Astrocyte (in vitro differentiated cells and primary cell): ENCODE results near the gene CLIP3. TPM values are rescaled to one million over a fixed set of nuclear protein-coding genes. Genes with fewer than 3 reads are reported as not detected.

Experiments
- DNase-seq: peaks from one replicate; pipeline ENCODE4 v3.0.0-alpha.2; 2010; ENCODE audit warnings: low read depth
- FAIRE-seq: peaks from 2 replicates; lab custom pipeline; 2011; peaks lifted over from hg19 to GRCh38; lab: Jason Lieb, UNC
- H2AFZ ChIP-seq: 2 replicates; pipeline ENCODE4 v1.6.0; 2012; ENCODE audit warnings: low read depth, low read length, inconsistent platforms
- H3K27ac ChIP-seq: 2 replicates; pipeline ENCODE4 v1.5.1; 2011; ENCODE audit warnings: low read depth, low read length, inconsistent platforms
- H3K27me3 ChIP-seq: 2 replicates; pipeline ENCODE4 v1.6.0; 2011; ENCODE audit warnings: low read length, inconsistent platforms; ENCODE audit not compliant: insufficient read depth
- H3K36me3 ChIP-seq: 2 replicates; pipeline ENCODE4 v1.5.1; 2011; ENCODE audit warnings: low read length, inconsistent platforms; ENCODE audit not compliant: insufficient read depth
- H3K4me1 ChIP-seq: 2 replicates; pipeline ENCODE4 v1.5.1; 2011; ENCODE audit warnings: low read length, inconsistent platforms; ENCODE audit not compliant: insufficient read depth
- H3K4me2 ChIP-seq: 2 replicates; pipeline ENCODE4 v1.6.0; 2012; ENCODE audit warnings: low read length, inconsistent platforms
- H3K4me3 ChIP-seq: 2 replicates; pipeline ENCODE4 v1.5.1; 2011; ENCODE audit warnings: low read depth, mild to moderate bottlenecking, low read length, inconsistent platforms; ENCODE audit not compliant: insufficient read depth
- H3K79me2 ChIP-seq: 2 replicates; pipeline ENCODE4 v1.6.0; 2012; ENCODE audit warnings: mild to moderate bottlenecking, low read length, inconsistent platforms; ENCODE audit not compliant: insufficient read depth
- H3K9ac ChIP-seq: 2 replicates; pipeline ENCODE4 v1.6.0; 2012; ENCODE audit warnings: mild to moderate bottlenecking, low read length, inconsistent platforms
- H3K9me3 ChIP-seq: 2 replicates; pipeline ENCODE4 v1.5.1; 2012; ENCODE audit warnings: low read depth, mild to moderate bottlenecking, low read length, inconsistent platforms; ENCODE audit not compliant: insufficient read depth
- H4K20me1 ChIP-seq: 2 replicates; pipeline ENCODE4 v1.6.0; 2012; ENCODE audit warnings: low read length, inconsistent platforms; ENCODE audit not compliant: insufficient read depth
- H3K27ac Mint-ChIP-seq: one replicate; pipeline ENCODE4 v1.8.0; 2021; ENCODE audit warnings: mild to moderate bottlenecking, mixed read lengths; ENCODE audit not compliant: unreplicated experiment
- H3K27me3 Mint-ChIP-seq: one replicate; pipeline ENCODE4 v1.8.0; 2021; ENCODE audit warnings: low read depth, mixed read lengths; ENCODE audit not compliant: unreplicated experiment
- H3K36me3 Mint-ChIP-seq: one replicate; pipeline ENCODE4 v1.8.0; 2021; ENCODE audit warnings: low read depth, mixed read lengths; ENCODE audit not compliant: unreplicated experiment
- H3K4me1 Mint-ChIP-seq: one replicate; pipeline ENCODE4 v1.8.0; 2021; ENCODE audit warnings: low read depth, mixed read lengths; ENCODE audit not compliant: unreplicated experiment
- H3K4me3 Mint-ChIP-seq: one replicate; pipeline ENCODE4 v1.8.0; 2021; ENCODE audit warnings: mild to moderate bottlenecking, moderate library complexity, mixed read lengths; ENCODE audit not compliant: unreplicated experiment
- H3K9me3 Mint-ChIP-seq: one replicate; pipeline ENCODE4 v1.8.0; 2021; ENCODE audit warnings: mild to moderate bottlenecking, mixed read lengths; ENCODE audit not compliant: unreplicated experiment
- EZH2 ChIP-seq: IDR thresholded peaks from 2 replicates; pipeline ENCODE4 v1.6.1; 2012; ENCODE audit warnings: mild to moderate bottlenecking, low read length, inconsistent platforms; ENCODE audit not compliant: insufficient read depth
- total RNA-seq: library from RNA; stranded (reverse); gene quantifications from 2 replicates; pipeline ENCODE4 v1.2.1, GENCODE V29; 2021
- TF ChIP-seq, protein P1 (sequence below): IDR thresholded peaks from 2 replicates; pipeline ENCODE4 v1.5.1; 2011; ENCODE audit warnings: low read depth, mild to moderate bottlenecking, inconsistent platforms, low read length, moderate library complexity; ENCODE audit not compliant: insufficient read depth

Gene CLIP3
- total RNA-seq, 1 donor from 2014 or later = 57.4 TPM

DNA sequence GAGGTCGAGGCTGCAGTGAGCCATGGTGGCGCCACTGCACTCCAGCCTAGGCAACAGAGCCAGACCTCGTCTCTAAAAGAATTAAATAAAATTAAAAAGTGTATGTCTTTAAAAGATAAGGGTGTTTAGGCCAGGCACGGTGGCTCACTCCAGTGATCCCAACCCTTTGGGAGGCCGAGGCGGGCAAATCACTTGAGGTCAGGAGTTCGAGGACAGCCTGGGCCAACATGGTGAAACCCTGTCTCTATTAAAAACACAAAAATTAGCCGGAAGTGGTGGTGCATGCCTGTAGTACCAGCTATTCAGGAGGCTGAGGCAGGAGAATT, 45.1 kb downstream of the CLIP3 start:
- Histone ChIP-seq H3K36me3 (no peaks in the 10 kb centered on the region), H2AFZ (no peak overlapping the region), H3K27me3 (peaks cover 12% of the 10 kb centered on the region), H3K4me2 (no peak overlapping the region), H3K27ac (no peak overlapping the region), H3K79me2 (no peaks in the 10 kb centered on the region), H3K4me1 (no peaks in the 10 kb centered on the region), H3K9me3 (no peaks in the 10 kb centered on the region), H3K4me3 (no peak overlapping the region), H3K9ac (no peak overlapping the region), H4K20me1 (no peaks in the 10 kb centered on the region)
- Mint-ChIP-seq H3K27me3 (peaks cover 56% of the 10 kb centered on the region), H3K4me1 (no peaks in the 10 kb centered on the region), H3K36me3 (peaks cover 4% of the 10 kb centered on the region), H3K27ac (no peak overlapping the region), H3K4me3 (peak overlapping the region; percentile 57), H3K9me3 (peaks cover 9% of the 10 kb centered on the region)
- no peak for DNase-seq
- no peak for FAIRE-seq
- no peak for TF ChIP-seq EZH2
- TF ChIP-seq, protein P1, sequence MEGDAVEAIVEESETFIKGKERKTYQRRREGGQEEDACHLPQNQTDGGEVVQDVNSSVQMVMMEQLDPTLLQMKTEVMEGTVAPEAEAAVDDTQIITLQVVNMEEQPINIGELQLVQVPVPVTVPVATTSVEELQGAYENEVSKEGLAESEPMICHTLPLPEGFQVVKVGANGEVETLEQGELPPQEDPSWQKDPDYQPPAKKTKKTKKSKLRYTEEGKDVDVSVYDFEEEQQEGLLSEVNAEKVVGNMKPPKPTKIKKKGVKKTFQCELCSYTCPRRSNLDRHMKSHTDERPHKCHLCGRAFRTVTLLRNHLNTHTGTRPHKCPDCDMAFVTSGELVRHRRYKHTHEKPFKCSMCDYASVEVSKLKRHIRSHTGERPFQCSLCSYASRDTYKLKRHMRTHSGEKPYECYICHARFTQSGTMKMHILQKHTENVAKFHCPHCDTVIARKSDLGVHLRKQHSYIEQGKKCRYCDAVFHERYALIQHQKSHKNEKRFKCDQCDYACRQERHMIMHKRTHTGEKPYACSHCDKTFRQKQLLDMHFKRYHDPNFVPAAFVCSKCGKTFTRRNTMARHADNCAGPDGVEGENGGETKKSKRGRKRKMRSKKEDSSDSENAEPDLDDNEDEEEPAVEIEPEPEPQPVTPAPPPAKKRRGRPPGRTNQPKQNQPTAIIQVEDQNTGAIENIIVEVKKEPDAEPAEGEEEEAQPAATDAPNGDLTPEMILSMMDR = no peak

DNA sequence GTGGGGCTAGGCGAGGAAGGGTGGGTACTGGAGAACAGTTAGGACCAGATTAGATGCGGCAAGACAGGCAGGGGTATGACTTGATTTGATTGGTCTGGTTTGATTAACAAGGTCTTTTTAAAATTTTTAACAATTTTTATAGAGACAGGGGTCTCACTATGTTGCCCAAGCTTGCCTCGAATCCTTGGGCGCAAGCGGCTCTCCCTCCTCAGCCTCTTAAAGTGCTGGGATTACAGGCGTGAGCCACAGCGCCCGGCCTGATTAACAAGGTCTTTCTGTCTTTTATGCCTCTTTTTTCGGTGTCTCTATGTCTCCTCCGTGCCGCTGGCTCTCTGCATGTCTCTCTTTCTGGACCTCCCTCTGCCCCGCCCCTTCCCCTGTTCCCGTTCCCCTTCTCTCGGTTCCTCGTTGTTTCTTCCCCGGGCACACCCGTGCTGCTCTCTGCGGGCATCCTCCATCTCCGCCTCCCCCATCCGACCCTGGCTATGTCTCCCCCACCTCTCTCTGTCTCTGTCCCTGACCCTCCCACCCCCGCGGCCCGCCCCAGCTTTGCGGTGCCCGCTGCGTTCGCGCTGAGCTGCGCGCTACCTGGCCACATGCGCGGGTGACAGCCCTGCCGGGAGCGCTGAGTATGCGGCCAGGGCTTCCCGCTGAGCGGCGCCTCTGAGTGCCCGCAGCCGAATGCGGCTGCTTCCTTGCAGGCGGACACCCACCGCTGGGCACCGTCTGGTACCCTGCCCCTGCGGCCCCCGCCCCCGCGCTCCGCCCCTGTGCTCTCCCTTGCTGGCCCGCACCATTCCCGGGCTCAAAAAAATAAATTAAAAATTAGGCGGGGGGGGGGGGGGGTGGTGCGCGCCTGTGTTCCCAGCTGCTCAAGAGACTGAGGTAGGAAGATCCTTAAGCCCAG, 45.8 kb downstream of the CLIP3 start:
- Histone ChIP-seq H2AFZ (no peak overlapping the region), H3K9ac (no peak overlapping the region), H3K4me2 (peak overlapping the region; percentile 78)

More for the DNA sequence above, 45.8 kb downstream of the CLIP3 start:
- no peak overlapping the region for H3K27ac Mint-ChIP-seq
- Histone ChIP-seq H3K36me3 (no peaks in the 10 kb centered on the region), H3K27me3 (peaks cover 12% of the 10 kb centered on the region), H3K4me3 (no peak overlapping the region), H3K79me2 (no peaks in the 10 kb centered on the region), H3K9me3 (no peaks in the 10 kb centered on the region), H4K20me1 (no peaks in the 10 kb centered on the region), H3K4me1 (no peaks in the 10 kb centered on the region), H3K27ac (no peak overlapping the region)
- peaks cover 9% of the 10 kb centered on the region for H3K9me3 Mint-ChIP-seq
- DNase-seq (no peak), FAIRE-seq (no peak)
- H3K27me3 Mint-ChIP-seq = peaks cover 61% of the 10 kb centered on the region
- no peaks in the 10 kb centered on the region for H3K4me1 Mint-ChIP-seq
- peak; percentile 17 for TF ChIP-seq EZH2
- TF ChIP-seq, protein P1 = no peak
- peak overlapping the region; percentile 84 for H3K4me3 Mint-ChIP-seq
- H3K36me3 Mint-ChIP-seq = peaks cover 4% of the 10 kb centered on the region
